BLaER1 treated with 17β-estradiol and CSF1 and Interleukin-3, amounts not matched to agents 10 nM and 100 nM (cell line): Measurements from ENCODE around the gene SMYD2.

ENCODE experiments used
- H3K27ac ChIP-seq, 11 experiments: shearing (Covaris generic); formaldehyde crosslinking; 2 replicates each; pipeline ENCODE4 v1.8.1; 2022
- H3K27me3 ChIP-seq, 11 experiments: shearing (Covaris generic); formaldehyde crosslinking; 2 replicates each; pipeline ENCODE4 v1.8.1; 2022
- H3K36me3 ChIP-seq, 11 experiments: shearing (Covaris generic); formaldehyde crosslinking; 2 replicates each; pipeline ENCODE4 v1.8.1; 2022
- H3K4me1 ChIP-seq, 10 experiments: shearing (Covaris generic); formaldehyde crosslinking; 2 replicates each; pipeline ENCODE4 v1.8.1; 2022
- H3K4me2 ChIP-seq, 11 experiments: shearing (Covaris generic); formaldehyde crosslinking; 2 replicates each; pipeline ENCODE4 v1.8.1; 2022
- H3K4me3 ChIP-seq, 10 experiments: shearing (Covaris generic); formaldehyde crosslinking; 2 replicates each; pipeline ENCODE4 v1.8.1; 2022
- H3K9ac ChIP-seq, 11 experiments: shearing (Covaris generic); formaldehyde crosslinking; 2 replicates each; pipeline ENCODE4 v1.8.1; 2022
- H3K9me3 ChIP-seq, 11 experiments: shearing (Covaris generic); formaldehyde crosslinking; replicated peaks in 1 of 11; 2 replicates each; pipeline ENCODE4 v1.8.1; 2022
- H4K20me1 ChIP-seq, 11 experiments: shearing (Covaris generic); formaldehyde crosslinking; 2 replicates each; pipeline ENCODE4 v1.8.1; 2022
- Cebpa-rat ChIP-seq, 11 experiments: shearing (Covaris generic); IDR thresholded peaks; 2 replicates each; pipeline ENCODE4 v1.8.1; 2022

SMYD2 gene

GRCh38 chr1:214305164-214305751, 24.3 kb downstream of the SMYD2 start:
- TF ChIP-seq Cebpa-rat (IDR thresholded peaks at IDR 0.05) = no peak
- Histone ChIP-seq H3K9ac (no peak overlapping the region), H3K36me3 (peaks cover 0 to 12% (median 0%) of the 10 kb centered on the region in 11 experiments; a peak in 5 of 22 replicates), H3K27ac (no peak overlapping the region), H3K4me3 (no peak overlapping the region), H3K9me3 (peaks cover 0 to 4% (median 0%) of the 10 kb centered on the region in 11 experiments; a peak in 1 of 22 replicates), H3K4me1 (peaks cover 26 to 71% (median 42%) of the 10 kb centered on the region in 10 experiments), H3K4me2 (peak overlapping the region in 4 of 11 experiments; percentile 5 to 85 (median 46); a peak in 4 of 22 replicates), H3K27me3 (no peaks in the 10 kb centered on the region), H4K20me1 (peaks cover 0 to 33% (median 7%) of the 10 kb centered on the region in 11 experiments; a peak in 6 of 22 replicates)

DNA sequence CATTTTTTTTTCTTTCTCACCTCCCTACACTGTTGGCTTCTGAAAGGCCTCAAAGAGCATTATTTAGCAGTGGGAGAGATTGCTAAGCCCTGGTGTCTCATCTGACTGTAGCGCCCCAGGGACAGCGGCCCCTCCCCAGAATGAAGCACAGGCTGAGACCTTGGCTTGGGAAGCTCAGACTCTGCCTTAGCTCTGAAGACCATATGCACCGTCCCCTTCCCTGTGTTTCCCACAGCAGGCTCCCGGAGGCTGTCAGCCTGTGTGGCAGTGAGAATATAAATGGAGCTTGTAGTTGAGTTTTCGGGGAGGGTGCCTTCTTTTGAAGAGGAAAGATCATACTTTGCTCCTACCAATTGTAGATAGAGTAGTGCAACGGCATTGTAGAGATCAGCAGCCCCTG, 25.3 kb downstream of the SMYD2 start:
- Histone ChIP-seq H3K4me2 (no peak overlapping the region), H3K9me3 (no peaks in the 10 kb centered on the region), H3K36me3 (peaks cover 0 to 12% (median 0%) of the 10 kb centered on the region in 11 experiments; a peak in 5 of 22 replicates), H4K20me1 (peaks cover 0 to 33% (median 7%) of the 10 kb centered on the region in 11 experiments; a peak in 6 of 22 replicates), H3K9ac (no peak overlapping the region), H3K27ac (no peak overlapping the region), H3K4me1 (peaks cover 32 to 79% (median 52%) of the 10 kb centered on the region in 10 experiments), H3K4me3 (no peak overlapping the region), H3K27me3 (no peaks in the 10 kb centered on the region)
- no peak for TF ChIP-seq Cebpa-rat (IDR thresholded peaks at IDR 0.05)

GRCh38 chr1:214310010-214310409, 29.1 kb downstream of the SMYD2 start:
- Histone ChIP-seq H3K4me3 (no peak overlapping the region), H3K9ac (0 out of 22 replicates have a peak overlapping the region, but pooled peaks of 1 of the 11 experiments have one; percentile 9), H4K20me1 (peaks cover 0 to 12% (median 0%) of the 10 kb centered on the region in 11 experiments; a peak in 5 of 22 replicates), H3K9me3 (no peaks in the 10 kb centered on the region), H3K36me3 (peaks cover 0 to 14% (median 4%) of the 10 kb centered on the region in 11 experiments; a peak in 16 of 22 replicates), H3K27ac (no peak overlapping the region), H3K27me3 (no peaks in the 10 kb centered on the region), H3K4me1 (peaks cover 16 to 61% (median 28%) of the 10 kb centered on the region in 10 experiments), H3K4me2 (peak overlapping the region in 10 of 11 experiments; percentile 41 to 69 (median 54); a peak in 20 of 22 replicates)
- TF ChIP-seq Cebpa-rat (IDR thresholded peaks at IDR 0.05) = peak in 8 of 11 experiments; percentile 42 to 85 (median 67); a peak in 12 of 22 replicates

DNA sequence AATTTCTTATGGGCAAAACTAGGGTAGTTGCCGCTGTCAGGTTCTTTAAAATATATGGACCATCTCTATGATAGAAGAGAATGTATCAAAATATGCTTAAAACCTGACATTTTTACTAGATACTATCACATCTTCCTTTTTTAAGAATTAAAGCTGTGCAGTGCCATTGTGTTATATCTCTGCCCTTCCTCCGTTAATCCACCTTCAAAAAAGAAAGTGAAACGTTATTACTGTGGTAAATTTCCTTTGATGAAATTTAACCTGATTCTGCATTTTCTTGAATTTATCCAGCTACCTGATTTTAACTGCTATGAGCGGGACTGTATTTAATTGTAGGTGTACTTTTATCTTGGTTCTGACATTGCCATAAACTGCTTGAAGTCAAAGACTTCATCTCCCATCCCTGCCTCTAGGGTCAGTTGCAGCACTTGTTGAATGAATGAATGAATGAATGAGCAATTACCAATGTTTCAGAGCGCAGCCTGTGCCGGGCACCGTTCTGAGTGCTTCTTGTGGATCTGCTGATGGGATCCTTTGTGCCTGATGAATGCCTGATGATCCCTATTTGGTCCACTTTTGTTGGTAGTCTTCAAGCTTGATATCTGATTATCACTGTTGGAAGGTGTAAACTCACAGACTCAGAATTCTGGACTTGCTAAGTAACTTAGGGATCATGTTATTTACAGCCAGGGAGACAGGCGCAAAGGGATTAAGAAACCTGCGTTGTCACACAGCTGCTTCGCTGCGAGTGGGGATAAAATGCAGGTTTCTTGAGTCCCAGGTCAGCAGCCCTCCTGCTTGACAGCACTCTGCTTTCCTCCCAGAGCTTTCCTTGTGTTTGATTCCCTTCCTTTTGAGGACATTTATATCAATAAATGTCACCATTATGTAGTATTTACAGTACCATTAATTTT, 30.1 kb downstream of the SMYD2 start:
- peaks cover 0 to 12% (median 0%) of the 10 kb centered on the region in 11 experiments; a peak in 3 of 22 replicates for H4K20me1 ChIP-seq
- H3K4me1 ChIP-seq = peaks cover 16 to 52% (median 28%) of the 10 kb centered on the region in 10 experiments
- H3K9ac ChIP-seq = no peak overlapping the region
- H3K4me3 ChIP-seq = no peak overlapping the region
- no peak overlapping the region for H3K27ac ChIP-seq
- no peaks in the 10 kb centered on the region for H3K9me3 ChIP-seq
- H3K4me2 ChIP-seq = peak overlapping the region in 10 of 11 experiments; percentile 12 to 69 (median 56); a peak in 17 of 22 replicates
- H3K27me3 ChIP-seq = no peaks in the 10 kb centered on the region
- no peak for TF ChIP-seq Cebpa-rat (IDR thresholded peaks at IDR 0.05)
- H3K36me3 ChIP-seq = peaks cover 5 to 22% (median 14%) of the 10 kb centered on the region in 11 experiments; a peak in 18 of 22 replicates

- Histone ChIP-seq H3K36me3 (peaks cover 5 to 30% (median 26%) of the 10 kb centered on the region in 11 experiments; a peak in 19 of 22 replicates), H3K4me2 (peak overlapping the region in 4 of 11 experiments; percentile 53 to 60 (median 56); a peak in 6 of 22 replicates), H3K4me3 (no peak overlapping the region), H3K9me3 (no peaks in the 10 kb centered on the region), H3K27me3 (no peaks in the 10 kb centered on the region), H3K4me1 (peaks cover 17 to 48% (median 32%) of the 10 kb centered on the region in 10 experiments), H4K20me1 (peaks cover 0 to 12% (median 0%) of the 10 kb centered on the region in 11 experiments; a peak in 3 of 22 replicates), H3K27ac (no peak overlapping the region), H3K9ac (no peak overlapping the region)
- TF ChIP-seq Cebpa-rat (IDR thresholded peaks at IDR 0.05) = no peak
Measured at GRCh38 chr1:214312530-214313051, 31.6 kb downstream of the SMYD2 start.

GRCh38 chr1:214314178-214314843, 33.4 kb downstream of the SMYD2 start:
- H3K9ac ChIP-seq = no peak overlapping the region
- no peak overlapping the region for H3K27ac ChIP-seq

DNA sequence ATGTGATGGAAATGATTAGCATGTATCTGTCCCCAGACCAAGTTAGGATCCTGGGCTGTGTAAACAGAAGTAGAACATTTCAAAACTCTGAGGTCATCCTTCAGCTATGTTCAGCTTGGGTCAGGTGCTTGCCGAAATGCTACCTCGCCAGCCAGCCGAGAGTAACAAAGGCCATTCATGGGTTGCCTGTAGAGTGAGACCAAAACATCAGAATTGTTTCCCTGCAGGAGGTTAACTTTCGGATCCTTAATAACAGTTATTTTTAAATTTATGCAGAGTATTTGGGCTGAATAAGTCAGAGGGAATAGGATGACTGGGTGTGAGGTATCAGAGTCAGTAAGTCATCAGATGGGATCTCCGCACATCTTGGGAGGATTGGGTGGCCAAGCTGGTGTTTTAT, 35.6 kb downstream of the SMYD2 start:
- Histone ChIP-seq H3K9ac (no peak overlapping the region), H3K4me1 (peaks cover 12 to 53% (median 45%) of the 10 kb centered on the region in 10 experiments), H3K27me3 (no peaks in the 10 kb centered on the region), H3K4me3 (no peak overlapping the region), H3K27ac (no peak overlapping the region), H4K20me1 (peaks cover 0 to 7% (median 0%) of the 10 kb centered on the region in 11 experiments; a peak in 2 of 22 replicates), H3K4me2 (no peak overlapping the region), H3K9me3 (no peaks in the 10 kb centered on the region), H3K36me3 (peaks cover 5 to 58% (median 38%) of the 10 kb centered on the region in 11 experiments; a peak in 19 of 22 replicates)
- no peak for TF ChIP-seq Cebpa-rat (IDR thresholded peaks at IDR 0.05)

More at GRCh38 chr1:214314178-214314843, 33.4 kb downstream of the SMYD2 start:
- H3K36me3 ChIP-seq = peaks cover 5 to 35% (median 27%) of the 10 kb centered on the region in 11 experiments; a peak in 19 of 22 replicates
- TF ChIP-seq Cebpa-rat (IDR thresholded peaks at IDR 0.05) = no peak
- no peaks in the 10 kb centered on the region for H3K27me3 ChIP-seq
- H3K4me2 ChIP-seq = no peak overlapping the region
- no peak overlapping the region for H3K4me3 ChIP-seq
- no peaks in the 10 kb centered on the region for H3K9me3 ChIP-seq
- peaks cover 0 to 11% (median 0%) of the 10 kb centered on the region in 11 experiments; a peak in 3 of 22 replicates for H4K20me1 ChIP-seq
- H3K4me1 ChIP-seq = peaks cover 26 to 58% (median 49%) of the 10 kb centered on the region in 10 experiments

- TF ChIP-seq Cebpa-rat (IDR thresholded peaks at IDR 0.05) = no peak
- Histone ChIP-seq H3K9me3 (no peaks in the 10 kb centered on the region), H3K4me2 (peak overlapping the region in 6 of 11 experiments; percentile 69 to 73 (median 71); a peak in 7 of 22 replicates), H3K4me1 (peaks cover 17 to 53% (median 46%) of the 10 kb centered on the region in 10 experiments), H3K27me3 (no peaks in the 10 kb centered on the region), H3K27ac (0 out of 22 replicates have a peak overlapping the region, but pooled peaks of 1 of the 11 experiments have one; percentile 45), H3K36me3 (peaks cover 5 to 59% (median 38%) of the 10 kb centered on the region in 11 experiments; a peak in 19 of 22 replicates), H4K20me1 (0 out of 22 replicates have a peak, but pooled peaks cover 0 to under 1% (median 0%) of the 10 kb centered on the region in 11 experiments), H3K4me3 (no peak overlapping the region), H3K9ac (no peak overlapping the region)
Measured at GRCh38 chr1:214317300-214317699, 36.3 kb downstream of the SMYD2 start.
